Gastroesophageal sphincter (tissue), 3 donors: ENCODE results near the gene RPS6KC1.

Experiments used
- CTCF ChIP-seq, 4 experiments: fragments of 200-600 bp in 2 of 4; fragments of 450-650 bp in 2 of 4; sonication (generic) in 1 of 4; IDR thresholded peaks; one replicate each; pipeline ENCODE4 v1.5.1; 2017 to 2019; ENCODE audit warnings: antibody characterized with exemption in 4 of 4, mild to moderate bottlenecking in 2 of 4, moderate library complexity in 2 of 4
- EP300 ChIP-seq: sonication (generic); formaldehyde crosslinking; IDR thresholded peaks from one replicate; pipeline ENCODE4 v1.6.1; 2017; ENCODE audit warnings: antibody characterized with exemption, mild to moderate bottlenecking

- TF ChIP-seq CTCF (IDR thresholded peaks at IDR 0.05) (no peak), EP300 (no peak)
Measured at GRCh38 chr1:213032651-213033050, 18.4 kb upstream of the RPS6KC1 start.
